Mucosa of rectum (tissue), 2 donors: Measurements from ENCODE around the gene LARGE1.
"Not testable (repeated sequence)": the region's sequence is repeated elsewhere in the genome, so short reads cannot be mapped to it uniquely, and the experiment has no call there.

Source experiments
- H3K27ac ChIP-seq, 2 donors: one replicate each; pipeline ENCODE4 v1.7.0; 2013; ENCODE audit warnings: inconsistent platforms in 2 of 2, low read depth in 2 of 2, low read length in 2 of 2
- H3K27me3 ChIP-seq, 2 donors: one replicate each; pipeline ENCODE4 v1.7.0; 2013; ENCODE audit warnings: low read length in 2 of 2; ENCODE audit not compliant: control insufficient read depth in 2 of 2, insufficient read depth in 2 of 2
- H3K36me3 ChIP-seq, 2 donors: one replicate each; pipeline ENCODE4 v1.7.0; 2013; ENCODE audit warnings: low read length in 2 of 2; ENCODE audit not compliant: control insufficient read depth in 2 of 2, insufficient read depth in 2 of 2
- H3K4me1 ChIP-seq, 2 donors: one replicate each; pipeline ENCODE4 v1.7.0; 2013; ENCODE audit warnings: low read length in 2 of 2, mild to moderate bottlenecking in 1 of 2; ENCODE audit not compliant: control insufficient read depth in 2 of 2, insufficient read depth in 2 of 2
- H3K4me3 ChIP-seq, 2 donors: one replicate each; pipeline ENCODE4 v1.7.0; 2013; ENCODE audit warnings: low read length in 2 of 2
- H3K9ac ChIP-seq, 2 donors: one replicate each; pipeline ENCODE4 v1.7.0; 2013; ENCODE audit warnings: low read length in 2 of 2, low read depth in 1 of 2, mild to moderate bottlenecking in 1 of 2
- H3K9me3 ChIP-seq, 2 donors: one replicate each; pipeline ENCODE4 v1.7.0; 2013; ENCODE audit warnings: low read length in 2 of 2; ENCODE audit not compliant: control insufficient read depth in 2 of 2
- donor health status: healthy.
- donor health status: Normal muscosa, but diverticular disease.

LARGE1 gene

DNA sequence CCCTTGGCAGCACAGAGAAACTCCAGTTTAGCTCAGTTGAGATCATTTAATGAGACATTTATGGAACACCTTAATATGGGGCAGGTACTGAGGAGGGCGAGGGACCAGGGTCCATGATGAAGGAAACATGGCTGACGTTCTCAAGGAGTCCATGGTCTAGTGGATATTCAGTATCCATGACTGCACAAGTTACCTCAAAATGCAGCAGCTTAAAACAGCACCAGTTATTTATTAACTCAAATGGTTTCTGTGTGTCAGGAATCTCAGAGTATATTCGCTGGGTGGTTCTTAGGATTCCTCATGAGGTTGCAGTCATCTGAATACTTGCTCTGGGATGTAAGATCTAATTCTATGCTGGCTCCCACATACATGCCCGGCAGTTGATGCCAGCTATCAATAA, 346.8 kb downstream of the LARGE1 start:
- Histone ChIP-seq H3K4me3 (no peak overlapping the region), H3K27ac (no peak overlapping the region), H3K9me3 (no peaks in the 10 kb centered on the region), H3K4me1 (peaks cover 0 to 5% of the 10 kb centered on the region in 2 donors), H3K9ac (no peak overlapping the region), H3K27me3 (no peaks in the 10 kb centered on the region), H3K36me3 (no peaks in the 10 kb centered on the region)

DNA sequence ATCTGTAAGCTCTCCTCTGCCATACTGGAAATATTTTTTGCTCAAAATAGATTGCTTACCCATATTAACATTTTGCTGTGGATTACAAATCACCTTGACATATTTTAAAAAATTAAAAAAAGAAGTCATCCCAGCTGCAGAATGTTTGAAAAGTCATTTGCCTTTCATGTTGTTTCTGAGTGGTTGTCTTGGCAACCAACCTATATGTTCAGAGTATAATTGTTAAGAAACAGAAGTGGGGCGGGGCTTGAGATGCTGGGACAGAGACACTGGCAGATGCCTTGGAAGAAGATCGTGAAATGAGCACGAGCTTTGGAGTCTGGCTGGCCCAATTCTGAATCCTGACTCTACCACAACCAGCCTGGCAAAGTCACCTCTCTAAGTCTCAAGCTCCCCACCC, 348.2 kb downstream of the LARGE1 start:
- Histone ChIP-seq H3K36me3 (no peaks in the 10 kb centered on the region), H3K4me3 (no peak overlapping the region), H3K4me1 (peaks cover 0 to 5% of the 10 kb centered on the region in 2 donors), H3K9me3 (no peaks in the 10 kb centered on the region), H3K9ac (no peak overlapping the region), H3K27me3 (no peaks in the 10 kb centered on the region), H3K27ac (no peak overlapping the region)

DNA sequence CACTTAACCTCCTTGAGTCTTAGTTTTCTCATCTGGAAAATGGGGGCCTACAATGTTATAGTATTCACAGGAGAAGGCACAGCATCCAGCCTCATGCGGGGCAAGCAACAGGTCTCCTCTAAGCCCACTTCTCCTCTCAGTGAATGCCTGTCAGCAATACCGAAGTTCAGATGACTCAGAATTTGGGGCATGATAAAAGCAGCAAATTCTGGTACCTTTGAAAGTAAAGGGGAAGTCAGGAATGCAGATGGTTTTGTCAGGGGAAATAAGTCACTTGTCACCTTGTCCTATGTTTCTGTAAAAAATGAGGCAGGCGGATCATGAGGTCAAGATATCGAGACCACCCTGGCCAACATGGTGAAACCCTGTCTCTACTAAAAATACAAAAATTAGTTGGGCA, 350.2 kb downstream of the LARGE1 start:
- Histone ChIP-seq H3K9ac (no peak overlapping the region), H3K36me3 (no peaks in the 10 kb centered on the region), H3K27me3 (no peaks in the 10 kb centered on the region), H3K4me1 (peaks cover 0 to 5% of the 10 kb centered on the region in 2 donors), H3K4me3 (no peak overlapping the region), H3K9me3 (no peaks in the 10 kb centered on the region), H3K27ac (no peak overlapping the region)

DNA sequence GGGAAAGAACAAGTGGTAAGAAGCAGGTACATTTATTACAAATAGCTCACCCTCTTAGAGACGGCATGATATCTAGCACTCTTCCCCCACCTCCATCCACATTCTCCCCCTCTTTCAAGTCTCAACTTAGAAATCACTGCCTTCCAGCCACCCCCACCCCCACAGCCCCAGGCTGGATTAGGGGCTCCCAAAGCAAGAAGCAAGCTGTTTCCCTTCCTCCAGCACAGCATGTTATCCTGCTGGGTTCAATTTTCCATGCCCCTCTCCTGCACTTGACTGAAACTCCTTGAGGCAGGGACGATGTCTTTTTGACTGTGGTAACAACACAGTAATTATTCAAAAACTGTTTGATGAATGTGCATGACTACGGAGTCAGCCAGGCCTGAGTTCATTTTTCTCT, 350.7 kb downstream of the LARGE1 start:
- Histone ChIP-seq H3K27me3 (no peaks in the 10 kb centered on the region), H3K9ac (no peak overlapping the region), H3K27ac (no peak overlapping the region), H3K9me3 (no peaks in the 10 kb centered on the region), H3K4me3 (no peak overlapping the region), H3K4me1 (peaks cover 0 to 5% of the 10 kb centered on the region in 2 donors), H3K36me3 (no peaks in the 10 kb centered on the region)

DNA sequence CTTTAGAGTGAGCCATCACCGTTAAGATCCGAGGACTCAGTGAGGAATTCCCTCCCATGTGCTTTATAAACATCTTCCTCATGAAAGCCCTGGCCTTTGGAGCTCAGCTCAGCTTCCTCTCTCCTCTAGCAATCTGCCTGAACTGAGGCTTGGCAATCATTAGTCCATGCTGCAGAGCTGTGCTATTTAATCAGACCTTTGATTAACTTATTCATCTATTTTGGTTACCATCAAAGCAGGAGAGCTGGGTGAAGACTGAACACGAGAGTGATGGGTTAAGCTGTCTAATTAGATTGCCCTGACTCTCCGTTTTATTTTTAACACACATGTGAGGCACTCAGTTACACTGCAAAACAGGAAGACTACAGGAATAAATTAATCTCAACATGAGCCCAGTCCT, 351.3 kb downstream of the LARGE1 start:
- no peak overlapping the region for H3K9ac ChIP-seq
- H3K36me3 ChIP-seq, result no peaks in the 10 kb centered on the region
- H3K27ac ChIP-seq, result no peak overlapping the region
- no peaks in the 10 kb centered on the region for H3K27me3 ChIP-seq
- H3K9me3 ChIP-seq, result no peaks in the 10 kb centered on the region
- H3K4me3 ChIP-seq, result no peak overlapping the region
- H3K4me1 ChIP-seq, result peaks cover 0 to 5% of the 10 kb centered on the region in 2 donors

DNA sequence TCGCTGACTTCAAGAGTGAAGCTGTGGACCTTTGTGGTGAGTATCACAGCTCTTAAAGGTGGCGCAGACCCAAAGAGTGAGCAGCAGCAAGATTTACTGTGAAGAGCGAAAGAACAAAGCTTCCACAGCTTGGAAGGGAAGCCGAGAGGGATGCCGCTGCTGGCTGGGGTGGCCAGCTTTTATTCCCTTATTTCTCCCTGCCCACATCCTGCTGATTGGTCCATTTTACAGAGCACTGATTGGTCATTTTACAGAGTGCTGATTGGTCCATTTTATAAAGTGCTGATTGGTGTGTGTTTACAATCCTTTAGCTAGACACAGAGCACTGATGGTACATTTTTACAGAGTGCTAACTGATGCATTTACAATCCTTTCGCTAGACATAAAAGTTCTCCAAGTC, 353.8 kb downstream of the LARGE1 start:
- H3K9ac ChIP-seq, H3K4me1 ChIP-seq, H3K27me3 ChIP-seq, H3K9me3 ChIP-seq, H3K27ac ChIP-seq, H3K36me3 ChIP-seq, H3K4me3 ChIP-seq: not testable (repeated sequence)

DNA sequence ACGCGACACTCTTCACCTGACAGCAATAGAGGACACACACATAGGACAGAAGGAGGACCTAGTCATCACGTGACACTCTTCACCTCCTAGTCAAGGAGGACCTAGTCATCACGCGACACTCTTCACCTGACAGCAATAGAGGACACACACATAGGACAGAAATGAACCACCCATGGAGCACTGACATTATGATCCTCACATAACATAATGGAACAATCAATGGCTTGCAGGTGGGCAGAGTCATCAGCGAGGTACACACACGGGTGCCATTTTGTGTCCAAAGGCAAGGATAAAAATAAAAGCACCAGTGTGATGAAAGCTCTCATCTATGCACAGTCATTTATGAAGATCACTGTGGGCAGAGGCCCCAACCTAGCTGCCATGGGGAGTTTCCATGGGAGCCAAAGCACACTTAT, 354.7 kb downstream of the LARGE1 start:
- H3K27me3 ChIP-seq, result no peaks in the 10 kb centered on the region
- H3K27ac ChIP-seq, result no peak overlapping the region
- no peak overlapping the region for H3K9ac ChIP-seq
- no peaks in the 10 kb centered on the region for H3K36me3 ChIP-seq
- peaks cover 6 to 8% of the 10 kb centered on the region in 2 donors for H3K4me1 ChIP-seq
- no peak overlapping the region for H3K4me3 ChIP-seq
- H3K9me3 ChIP-seq, result no peaks in the 10 kb centered on the region

DNA sequence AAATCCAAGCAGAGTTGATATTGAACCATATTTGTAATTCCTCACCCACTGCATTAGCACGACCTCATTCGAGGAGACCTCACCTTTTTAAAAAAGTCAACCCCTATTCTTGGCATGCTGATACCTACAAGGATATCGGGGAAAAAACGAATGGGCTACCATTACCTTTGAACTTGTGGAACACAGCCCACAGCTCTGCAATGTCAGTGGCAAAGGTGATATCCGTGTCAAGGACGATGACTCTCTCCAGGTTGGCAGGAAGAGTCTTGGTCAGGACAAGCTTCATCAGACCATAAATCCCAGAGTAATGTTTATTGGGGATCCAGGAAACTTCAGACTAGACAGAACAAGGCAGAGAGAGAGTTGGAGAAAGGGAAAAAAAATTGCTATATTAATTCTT, 355.6 kb downstream of the LARGE1 start:
- Histone ChIP-seq H3K9me3 (no peaks in the 10 kb centered on the region), H3K4me1 (peaks cover 6 to 8% of the 10 kb centered on the region in 2 donors), H3K27ac (no peak overlapping the region), H3K9ac (no peak overlapping the region), H3K27me3 (no peaks in the 10 kb centered on the region), H3K36me3 (no peaks in the 10 kb centered on the region), H3K4me3 (no peak overlapping the region)

DNA sequence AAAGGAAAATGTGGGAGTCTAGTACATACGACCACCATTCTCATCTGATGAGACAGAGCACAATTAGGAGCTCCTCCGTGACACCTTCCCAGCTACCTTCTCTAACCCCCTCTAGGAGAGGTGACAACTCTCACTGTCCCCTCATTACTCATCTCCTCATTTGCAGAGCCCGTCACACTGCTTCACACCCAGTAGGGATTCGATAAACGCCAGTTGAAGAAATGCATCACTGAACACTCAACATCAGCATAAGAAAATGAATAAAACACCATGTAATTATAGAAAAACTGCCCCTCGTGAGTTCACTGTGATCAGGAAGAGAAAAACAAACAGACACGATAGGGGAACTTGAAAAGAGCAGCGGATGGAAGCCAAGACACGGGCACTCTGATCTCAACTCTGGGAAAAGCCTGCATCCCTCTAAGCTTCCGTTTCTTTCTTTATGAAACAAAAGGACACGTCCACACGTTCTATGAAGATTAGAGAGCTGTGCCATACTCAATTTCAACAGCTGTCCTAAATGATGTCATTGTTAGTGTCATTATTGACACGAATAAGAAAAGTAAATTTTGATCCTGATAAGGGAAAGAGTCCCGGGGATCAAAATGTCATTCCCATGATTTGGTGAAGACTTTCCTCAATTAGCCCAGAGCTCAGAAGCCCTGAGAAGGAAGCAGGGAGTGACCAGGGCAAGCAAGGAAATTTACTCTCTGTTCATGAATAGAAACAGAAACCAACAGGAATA, 356.9 kb downstream of the LARGE1 start:
- H3K4me1 ChIP-seq, result peaks cover 4 to 6% of the 10 kb centered on the region in 2 donors
- no peaks in the 10 kb centered on the region for H3K36me3 ChIP-seq
- H3K27ac ChIP-seq, result peak overlapping the region in 1 of 2 donors; percentile 43
- no peaks in the 10 kb centered on the region for H3K9me3 ChIP-seq
- H3K27me3 ChIP-seq, result no peaks in the 10 kb centered on the region
- H3K4me3 ChIP-seq, result no peak overlapping the region
- peak overlapping the region in 1 of 2 donors; percentile 10 for H3K9ac ChIP-seq

DNA sequence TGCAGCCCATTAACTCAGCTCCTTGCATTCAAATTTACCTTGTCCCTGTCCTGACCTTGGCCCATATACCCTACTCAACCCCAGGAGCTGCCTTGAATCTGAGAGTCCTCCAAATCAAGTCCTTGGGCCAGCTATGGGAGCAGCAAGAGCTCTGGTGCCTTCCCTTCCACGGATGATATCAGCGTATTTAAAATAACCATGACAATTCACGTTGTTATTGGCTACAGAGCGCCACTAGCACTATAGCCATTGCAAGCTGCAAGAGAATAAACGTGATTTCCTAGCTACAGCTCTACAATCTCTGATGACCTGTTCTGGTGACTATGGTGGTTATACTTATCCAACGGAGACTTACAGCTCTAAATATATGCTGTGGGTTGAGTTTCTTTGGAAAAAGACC, 357.8 kb downstream of the LARGE1 start:
- peaks cover 4 to 6% of the 10 kb centered on the region in 2 donors for H3K4me1 ChIP-seq
- no peak overlapping the region for H3K27ac ChIP-seq
- no peaks in the 10 kb centered on the region for H3K27me3 ChIP-seq
- H3K36me3 ChIP-seq, result no peaks in the 10 kb centered on the region
- H3K9me3 ChIP-seq, result no peaks in the 10 kb centered on the region
- H3K4me3 ChIP-seq, result no peak overlapping the region
- no peak overlapping the region for H3K9ac ChIP-seq
